GM23338 (cell line): ENCODE data around the gene BPI. TPM values are rescaled to one million over a fixed set of nuclear protein-coding genes. Genes with fewer than 3 reads are reported as not detected.

Source experiments
- CTCF ChIP-seq, 2 experiments: fragments of 200-600 bp in 1 of 2; sonication (generic) in 1 of 2; conservative IDR thresholded peaks; 2 replicates each; pipeline versions ENCODE4 v1.5.1 to v1.6.1; 2016 to 2017; ENCODE audit warnings: antibody characterized with exemption in 2 of 2, low read depth in 2 of 2, mild to moderate bottlenecking in 2 of 2, moderate library complexity in 1 of 2
- EZH2 ChIP-seq: fragments of 200-600 bp; sonication (generic); IDR thresholded peaks from one replicate; pipeline ENCODE4 v1.8.0; 2017; ENCODE audit warnings: antibody characterized with exemption, mild to moderate bottlenecking, low read depth; ENCODE audit not compliant: unreplicated experiment
- REST ChIP-seq: IDR thresholded peaks from one replicate; pipeline ENCODE4 v1.6.1; 2018; ENCODE audit warnings: antibody characterized with exemption; ENCODE audit not compliant: unreplicated experiment
- ZNF114 ChIP-seq: fragments of 250-450 bp; sonication (Bioruptor Pico); IDR thresholded peaks from 2 replicates; pipeline ENCODE4 v1.5.0; 2020; ENCODE audit warnings: mild to moderate bottlenecking, moderate library complexity
- ZNF462 ChIP-seq: fragments of 250-450 bp; sonication (Bioruptor Pico); IDR thresholded peaks from 2 replicates; pipeline ENCODE4 v1.5.0; 2020; ENCODE audit warnings: mild to moderate bottlenecking, moderate library complexity
- polyA plus RNA-seq: library from polyadenylated mRNA; unstranded; fragments of >200 nt; fragmentation: Nextera tagmentation; extraction: Ambion mirVana; gene quantifications from 2 replicates; pipeline ENCODE4 v1.2.1, GENCODE V29; 2016
- total RNA-seq: library from RNA; depleted of rRNA; stranded (reverse); fragments of >200 nt; shearing (Covaris generic); gene quantifications from 2 replicates; pipeline ENCODE4 v1.2.3, GENCODE V29; 2014

BPI gene
- total and polyA plus RNA-seq, 2 experiments from 2014 or later = not detected

DNA sequence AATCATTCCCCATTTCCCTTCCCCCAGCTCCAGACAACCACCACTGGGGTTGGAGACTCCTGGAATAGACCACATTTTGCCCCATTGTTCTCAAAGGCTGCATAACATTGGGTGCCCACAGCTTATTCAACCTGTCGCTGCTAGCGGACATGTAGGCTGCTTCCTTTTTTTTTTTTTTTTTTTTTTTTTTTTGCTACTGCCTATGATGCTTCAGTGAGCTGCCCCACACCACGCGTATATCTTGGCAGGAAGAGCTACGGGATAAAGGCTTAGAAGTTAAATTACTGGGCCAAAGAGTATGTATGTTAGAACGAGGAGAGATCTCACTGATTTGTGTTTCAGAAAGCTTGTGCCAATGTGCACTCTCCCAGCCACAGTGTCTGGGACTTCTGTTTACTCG is 49.4 kb downstream of the BPI start (continued):
- TF ChIP-seq ZNF462 (CRISPR knock-in tag) = no peak
- no peak for TF ChIP-seq ZNF114 (CRISPR knock-in tag)
- TF ChIP-seq CTCF (conservative IDR thresholded peaks at IDR 0.05; ENCODE audit: low read depth in 2 of 2) = no peak
- no peak for TF ChIP-seq REST
- no peak for TF ChIP-seq EZH2
